NCI-H2081 treated with DMSO at 0.1 percent for 48 hours (cell line): ENCODE data around the gene ITPR3.

Experiments used
- DNase-seq: peaks from one replicate; lab custom pipeline; 2025; lab: John Stamatoyannopoulos, UW

ITPR3 gene

DNA sequence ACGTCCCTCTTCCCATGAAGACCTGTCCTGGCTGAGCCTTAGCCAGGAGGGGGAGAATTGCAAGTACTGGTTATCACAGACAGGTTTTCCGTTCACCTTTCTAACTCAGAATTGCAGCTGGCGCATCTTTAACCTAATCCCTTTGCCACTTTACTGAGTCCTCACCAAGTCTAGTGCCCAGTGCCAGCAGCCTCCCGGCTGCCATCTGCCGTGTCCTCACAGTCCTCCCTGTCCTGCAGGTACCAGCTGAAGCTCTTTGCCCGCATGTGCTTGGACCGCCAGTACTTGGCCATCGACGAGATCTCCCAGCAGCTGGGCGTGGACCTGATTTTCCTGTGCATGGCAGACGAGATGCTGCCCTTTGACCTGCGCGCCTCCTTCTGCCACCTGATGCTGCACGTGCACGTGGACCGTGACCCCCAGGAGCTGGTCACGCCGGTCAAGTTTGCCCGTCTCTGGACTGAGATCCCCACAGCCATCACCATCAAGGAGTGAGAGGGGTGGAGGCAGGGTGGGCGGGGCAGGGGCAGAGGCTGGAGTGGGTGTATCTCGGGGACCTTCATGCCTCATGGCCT, 49.1 kb downstream of the ITPR3 start:
- DNase-seq, result no peak

DNA sequence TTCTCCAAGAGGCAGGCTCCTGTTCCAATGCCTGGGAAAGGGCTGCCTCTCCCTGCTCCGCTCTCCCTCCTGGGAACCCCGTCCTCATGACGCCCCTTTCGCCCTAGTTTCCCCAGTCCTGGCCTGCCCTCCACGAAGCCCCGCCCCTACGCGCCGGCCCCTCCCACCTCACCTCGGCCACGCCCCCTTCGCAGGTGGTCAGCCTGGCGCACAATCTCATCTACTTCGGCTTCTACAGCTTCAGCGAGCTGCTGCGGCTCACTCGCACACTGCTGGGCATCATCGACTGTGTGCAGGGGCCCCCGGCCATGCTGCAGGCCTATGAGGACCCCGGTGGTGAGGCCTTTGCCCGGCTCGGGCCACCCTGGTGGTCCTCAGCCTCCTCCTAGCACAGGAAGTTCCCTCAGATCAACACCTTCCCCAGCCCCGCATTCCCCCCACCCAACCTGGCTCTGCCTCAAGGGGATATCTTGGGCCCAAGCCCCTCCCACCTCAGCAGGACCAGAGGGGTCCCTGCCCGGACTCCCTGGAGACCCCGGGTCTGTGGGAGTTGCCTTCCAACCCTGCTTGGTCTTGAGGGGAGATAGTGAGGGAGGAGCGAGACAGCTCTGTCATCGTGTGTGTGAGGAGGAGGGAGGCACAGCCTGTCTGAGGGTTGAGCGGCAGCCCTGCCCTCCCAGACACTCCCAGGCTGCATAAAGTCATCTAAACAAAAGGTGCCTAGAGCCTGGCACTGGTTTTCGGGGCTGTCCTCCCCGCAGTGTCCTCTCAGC, 50.0 kb downstream of the ITPR3 start:
- no peak for DNase-seq

DNA sequence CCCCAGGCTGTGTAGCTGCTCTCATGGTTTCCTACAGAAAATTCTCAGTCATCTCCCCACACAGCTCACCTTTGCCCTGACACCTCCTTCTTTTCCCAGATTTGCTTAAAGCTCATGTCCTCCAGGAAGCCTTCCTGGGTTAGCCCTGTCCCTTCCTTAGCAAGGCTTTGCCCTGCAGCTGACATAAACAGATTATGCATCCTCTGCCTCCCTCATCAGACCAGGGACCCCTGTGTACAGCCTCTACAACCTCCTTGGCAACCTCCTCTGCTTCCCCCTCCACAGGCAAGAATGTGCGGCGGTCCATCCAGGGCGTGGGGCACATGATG, 50.6 kb downstream of the ITPR3 start:
- no peak for DNase-seq

DNA sequence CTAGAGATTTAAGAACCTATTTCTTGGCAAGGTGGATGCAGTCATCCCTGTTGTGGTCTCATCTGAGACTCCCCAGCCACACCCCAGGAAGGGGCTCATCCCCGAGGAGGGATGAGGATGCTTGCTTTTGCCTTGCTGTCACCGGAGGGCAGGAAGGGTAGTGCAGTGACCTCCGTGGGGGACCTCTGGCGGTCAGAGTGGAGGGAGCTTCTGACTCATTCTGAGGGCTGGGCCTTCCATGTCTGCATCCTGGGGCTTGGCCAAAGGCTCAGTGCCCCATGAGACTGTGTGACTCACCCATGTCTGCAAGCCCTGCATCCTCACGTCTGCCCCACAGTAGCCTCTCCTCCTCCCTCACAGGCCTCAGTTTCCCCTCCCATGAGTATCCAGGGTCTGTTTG, 51.7 kb downstream of the ITPR3 start:
- DNase-seq, result no peak

DNA sequence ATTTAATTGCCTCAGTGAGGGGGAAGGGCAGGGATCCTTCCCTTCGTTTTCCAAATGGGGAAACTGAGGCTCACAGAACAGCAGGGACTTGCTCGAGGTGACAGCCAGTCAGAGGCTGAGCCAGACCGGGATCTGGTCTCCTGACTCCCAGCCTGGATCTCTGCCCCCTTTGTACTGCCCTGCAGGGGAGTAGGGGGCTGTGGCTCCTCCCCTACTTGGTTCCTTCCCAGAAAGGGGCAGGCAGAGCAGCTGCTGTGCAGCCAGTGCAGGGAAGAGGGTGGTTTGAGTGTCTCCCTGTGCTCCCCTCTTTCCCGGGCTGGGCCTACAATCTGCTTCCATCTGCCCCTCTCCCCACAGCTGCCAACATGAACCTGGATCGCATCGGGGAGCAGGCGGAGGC, 52.7 kb downstream of the ITPR3 start:
- DNase-seq, result no peak

DNA sequence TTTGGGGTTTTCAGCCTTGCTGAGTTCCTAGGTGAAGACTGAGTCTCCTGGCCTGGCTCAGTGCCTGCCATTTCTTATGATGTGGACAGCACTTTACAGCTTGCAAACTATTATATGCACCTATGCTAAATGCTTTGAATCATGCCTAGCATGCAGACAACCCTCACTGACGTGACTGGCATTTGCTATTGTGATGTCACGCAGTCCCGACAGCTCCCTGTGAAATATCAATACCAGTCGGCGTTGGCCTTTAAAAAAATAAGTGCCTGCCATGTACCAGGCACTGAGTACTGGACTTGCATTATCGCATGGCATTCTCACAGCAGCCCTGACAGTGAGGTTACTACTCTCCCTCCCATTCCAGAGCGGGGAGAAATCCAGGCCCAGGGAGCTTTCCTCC, 54.8 kb downstream of the ITPR3 start:
- no peak for DNase-seq

DNA sequence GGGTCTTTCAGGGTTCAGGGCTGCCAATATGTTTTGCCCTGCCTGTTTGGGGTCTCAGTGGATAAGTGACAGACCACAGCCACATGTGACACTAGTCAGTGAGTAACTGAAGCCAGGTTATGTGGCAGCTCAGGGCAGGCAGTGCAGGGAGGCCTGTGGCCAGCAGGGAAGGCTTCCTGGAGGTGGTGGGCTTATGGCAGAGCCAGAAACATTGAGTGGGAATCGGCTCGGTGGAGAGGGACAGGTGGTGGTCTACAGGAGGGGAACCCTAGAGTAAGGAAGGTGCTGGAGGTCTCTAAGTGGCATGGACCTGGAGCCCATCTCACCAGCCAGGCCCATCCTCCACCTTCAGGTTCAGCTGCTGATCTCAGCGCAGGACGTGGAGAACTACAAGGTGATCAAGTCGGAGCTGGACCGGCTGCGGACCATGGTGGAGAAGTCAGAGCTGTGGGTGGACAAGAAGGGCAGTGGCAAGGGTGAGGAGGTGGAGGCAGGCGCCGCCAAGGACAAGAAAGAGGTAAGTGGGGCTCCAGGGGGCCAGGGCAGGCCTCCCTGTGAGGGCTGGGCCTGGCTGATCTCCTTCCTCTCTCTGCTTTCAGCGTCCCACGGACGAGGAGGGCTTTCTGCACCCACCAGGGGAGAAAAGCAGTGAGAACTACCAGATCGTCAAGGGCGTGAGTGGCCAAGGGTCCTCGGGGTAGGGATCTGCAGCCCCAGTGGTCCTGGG, 55.5 kb downstream of the ITPR3 start:
- no peak for DNase-seq

DNA sequence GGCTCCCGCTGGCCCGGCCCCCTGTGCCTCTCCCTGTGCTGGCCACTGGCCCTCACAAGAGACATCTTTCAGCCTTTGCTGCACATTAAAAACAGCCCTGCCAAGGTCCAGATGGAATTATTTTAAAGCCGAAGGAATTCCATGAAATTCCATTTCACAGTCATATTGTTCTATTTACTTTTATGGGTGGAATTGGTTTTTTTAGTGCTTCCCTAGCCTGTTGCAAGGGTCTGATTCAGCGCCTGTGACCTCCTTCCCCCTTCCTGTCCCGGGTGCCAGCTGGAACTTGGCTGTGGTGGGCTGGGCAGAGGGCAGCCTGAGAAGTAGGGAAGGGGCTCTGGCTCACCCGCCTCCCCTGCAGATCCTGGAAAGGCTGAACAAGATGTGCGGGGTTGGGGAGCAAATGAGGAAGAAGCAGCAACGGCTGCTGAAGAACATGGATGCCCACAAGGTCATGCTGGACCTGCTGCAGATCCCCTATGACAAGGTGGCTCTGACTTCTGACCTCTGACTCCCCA, 56.1 kb downstream of the ITPR3 start:
- no peak for DNase-seq

DNA sequence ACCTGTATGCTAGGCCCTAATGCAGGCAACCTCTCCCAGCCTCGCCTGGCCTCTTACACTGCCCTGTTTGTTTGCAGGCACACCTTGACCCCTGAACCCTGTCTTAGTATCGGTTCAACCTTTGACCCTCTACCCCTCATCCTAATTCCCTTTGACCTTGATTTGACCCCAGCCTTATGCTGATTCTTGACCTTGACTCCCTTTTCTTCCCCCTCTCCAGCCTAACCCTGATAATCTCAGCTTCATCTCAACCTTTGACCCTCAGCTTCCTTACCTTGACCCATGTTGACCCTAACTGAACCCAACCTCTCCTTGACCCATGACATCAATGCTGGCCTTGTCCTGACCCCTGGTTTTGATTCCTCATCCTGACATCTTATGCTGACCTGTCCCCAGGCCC, 56.6 kb downstream of the ITPR3 start:
- DNase-seq, result no peak

DNA sequence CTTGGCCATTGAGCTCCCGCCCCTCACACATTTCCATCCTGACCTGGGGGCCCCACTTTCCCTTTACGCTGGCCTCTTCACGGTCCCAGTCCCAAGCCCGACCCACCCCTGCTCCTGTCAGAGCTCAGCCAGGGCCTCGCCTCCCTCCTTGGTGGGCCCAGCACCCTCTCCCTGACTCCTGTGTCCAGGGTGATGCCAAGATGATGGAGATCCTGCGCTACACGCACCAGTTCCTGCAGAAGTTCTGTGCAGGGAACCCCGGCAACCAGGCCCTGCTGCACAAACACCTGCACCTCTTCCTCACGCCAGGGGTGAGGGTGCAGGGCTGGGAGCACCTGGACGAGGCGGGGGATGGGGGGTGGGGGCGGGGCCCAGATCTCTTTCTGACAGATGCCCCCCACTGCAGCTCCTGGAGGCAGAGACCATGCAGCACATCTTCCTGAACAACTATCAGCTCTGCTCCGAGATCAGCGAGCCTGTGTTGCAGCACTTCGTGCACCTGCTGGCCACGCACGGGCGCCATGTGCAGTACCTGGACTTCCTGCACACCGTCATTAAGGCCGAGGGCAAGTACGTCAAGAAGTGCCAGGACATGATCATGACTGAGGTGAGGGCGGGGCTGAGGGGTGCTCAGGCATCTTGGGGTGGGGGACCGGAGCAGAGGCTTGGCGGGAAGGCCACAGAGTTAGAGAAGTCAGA, 57.3 kb downstream of the ITPR3 start:
- DNase-seq, result no peak

DNA sequence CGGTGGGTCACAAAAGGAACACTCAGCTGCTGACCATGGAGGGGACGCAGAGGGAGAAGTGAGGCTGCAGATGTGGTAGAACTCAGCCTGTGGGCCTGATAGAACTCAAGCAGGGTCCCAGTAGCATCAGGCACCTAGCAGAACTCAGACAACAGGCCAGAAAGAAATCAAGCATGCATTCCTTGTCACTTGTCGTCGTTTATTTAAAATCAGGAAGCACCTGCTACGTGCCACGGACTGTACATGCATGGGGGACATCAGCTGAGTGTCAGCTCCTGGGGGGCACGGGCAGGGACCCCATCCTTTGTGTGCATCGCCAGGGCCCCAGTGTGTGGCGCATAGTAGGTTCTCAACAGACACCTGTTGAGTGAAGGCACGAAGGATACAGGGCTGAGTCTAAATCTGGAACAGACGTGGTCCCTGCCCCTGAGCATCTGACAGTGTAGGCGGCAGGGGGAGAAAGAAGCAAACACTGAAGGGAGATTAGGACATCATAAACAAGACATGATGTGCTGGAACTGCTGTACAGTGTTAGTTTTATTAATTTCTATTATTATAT, 57.9 kb downstream of the ITPR3 start:
- no peak for DNase-seq

DNA sequence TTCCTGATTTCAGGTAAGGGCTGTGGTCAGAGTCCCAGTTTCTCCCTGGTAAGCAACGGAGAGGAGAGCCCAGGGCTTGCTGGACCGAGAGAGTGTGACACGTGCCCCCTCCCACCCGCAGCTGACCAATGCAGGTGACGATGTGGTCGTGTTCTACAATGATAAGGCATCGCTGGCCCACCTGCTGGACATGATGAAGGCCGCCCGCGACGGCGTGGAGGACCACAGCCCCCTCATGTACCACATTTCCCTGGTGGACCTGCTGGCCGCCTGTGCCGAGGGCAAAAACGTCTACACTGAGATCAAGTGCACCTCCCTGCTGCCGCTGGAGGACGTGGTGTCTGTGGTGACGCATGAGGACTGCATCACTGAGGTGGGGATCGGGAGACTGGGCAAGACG, 58.6 kb downstream of the ITPR3 start:
- no peak for DNase-seq

DNA sequence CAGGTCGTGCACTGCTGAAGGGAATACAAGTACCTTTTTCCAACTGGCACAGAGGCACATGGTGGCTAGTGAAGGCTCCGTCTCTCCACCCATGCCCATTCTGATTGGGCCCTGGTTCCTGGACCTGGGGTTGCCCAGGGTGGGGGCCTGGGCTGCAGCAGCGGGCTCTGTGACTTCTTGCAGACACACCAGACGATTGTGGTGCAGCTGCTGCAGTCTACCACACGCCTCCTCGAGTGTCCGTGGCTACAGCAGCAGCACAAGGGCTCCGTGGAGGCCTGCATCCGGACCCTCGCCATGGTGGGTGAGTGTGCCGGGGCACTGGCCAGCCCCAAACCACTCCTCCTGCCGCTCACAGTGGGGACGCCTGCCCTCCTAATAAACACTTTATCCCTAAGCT, 61.2 kb downstream of the ITPR3 start:
- DNase-seq, result no peak

DNA sequence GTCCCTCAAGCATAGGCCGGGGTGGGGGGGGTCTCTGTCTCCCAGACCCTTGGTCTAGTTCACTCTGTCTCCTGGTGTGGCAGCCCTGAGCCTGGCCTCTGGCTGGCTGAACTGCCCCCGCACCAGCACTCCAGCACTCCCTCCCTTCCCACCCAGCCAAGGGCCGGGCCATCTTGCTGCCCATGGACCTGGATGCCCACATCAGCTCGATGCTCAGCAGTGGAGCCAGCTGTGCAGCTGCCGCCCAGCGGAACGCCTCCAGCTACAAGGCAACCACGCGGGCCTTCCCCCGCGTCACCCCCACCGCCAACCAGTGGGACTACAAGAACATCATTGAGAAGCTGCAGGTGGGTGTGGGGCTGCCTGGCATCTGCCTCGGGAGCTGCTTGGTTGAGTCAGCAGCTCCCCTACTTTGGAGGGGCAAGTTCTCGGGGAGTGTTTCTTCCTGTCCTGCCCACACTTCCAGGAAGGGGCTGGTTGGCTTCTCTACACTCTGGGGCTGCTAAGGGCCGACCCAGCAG, 62.0 kb downstream of the ITPR3 start:
- no peak for DNase-seq

DNA sequence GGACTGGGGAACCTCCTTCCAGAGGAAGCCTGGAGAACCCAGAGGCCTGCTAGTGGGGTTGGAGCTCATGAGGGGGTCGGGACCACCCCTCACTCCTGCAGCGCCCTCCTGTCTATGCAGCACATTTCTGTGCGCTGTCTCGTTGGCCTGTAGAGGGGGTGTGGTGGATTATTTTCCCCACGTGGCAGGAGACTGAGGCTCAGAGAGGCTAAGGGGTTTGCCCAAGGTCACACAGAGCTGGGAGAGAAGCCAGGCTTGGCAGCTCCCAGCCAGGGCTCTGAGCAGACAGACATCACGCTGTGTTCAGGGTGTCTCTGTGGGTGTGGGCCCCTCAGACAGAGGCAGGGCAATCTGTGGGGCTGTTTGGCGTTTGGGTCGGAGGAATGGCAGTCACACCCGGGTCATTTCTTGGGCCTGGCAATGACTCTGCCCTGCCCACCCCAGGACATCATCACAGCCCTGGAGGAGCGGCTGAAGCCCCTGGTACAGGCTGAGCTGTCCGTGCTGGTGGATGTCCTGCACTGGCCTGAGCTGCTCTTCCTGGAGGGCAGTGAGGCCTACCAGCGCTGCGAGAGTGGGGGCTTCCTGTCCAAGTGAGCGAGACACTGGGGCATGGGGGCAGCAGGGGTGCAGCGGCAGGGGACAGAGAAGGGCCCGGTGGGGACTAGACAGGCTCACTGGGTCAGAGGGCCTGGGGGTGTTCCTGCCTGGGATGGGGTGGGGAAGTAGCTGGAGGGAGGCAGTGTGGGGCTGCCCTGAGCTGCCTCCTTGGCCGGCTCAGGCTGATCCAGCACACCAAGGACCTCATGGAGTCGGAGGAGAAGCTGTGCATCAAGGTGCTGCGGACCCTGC, 62.7 kb downstream of the ITPR3 start:
- no peak for DNase-seq

DNA sequence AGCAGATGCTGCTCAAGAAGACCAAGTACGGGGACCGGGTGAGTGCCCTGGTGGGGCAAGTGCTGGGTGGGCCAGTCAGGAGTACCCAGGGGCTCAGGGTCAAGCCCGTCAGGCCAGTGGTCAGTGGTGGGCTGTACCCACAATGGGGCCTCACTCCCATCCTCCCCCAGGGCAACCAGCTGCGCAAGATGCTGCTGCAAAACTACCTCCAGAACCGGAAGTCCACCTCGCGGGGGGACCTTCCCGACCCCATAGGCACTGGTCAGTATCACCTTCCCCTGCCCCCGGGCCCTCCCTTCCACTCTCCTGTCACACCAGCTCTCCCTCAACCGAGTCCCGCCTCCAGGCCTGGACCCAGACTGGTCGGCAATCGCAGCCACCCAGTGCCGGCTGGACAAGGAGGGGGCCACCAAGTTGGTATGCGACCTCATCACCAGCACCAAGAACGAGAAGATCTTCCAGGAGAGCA, 63.3 kb downstream of the ITPR3 start:
- DNase-seq, result no peak

DNA sequence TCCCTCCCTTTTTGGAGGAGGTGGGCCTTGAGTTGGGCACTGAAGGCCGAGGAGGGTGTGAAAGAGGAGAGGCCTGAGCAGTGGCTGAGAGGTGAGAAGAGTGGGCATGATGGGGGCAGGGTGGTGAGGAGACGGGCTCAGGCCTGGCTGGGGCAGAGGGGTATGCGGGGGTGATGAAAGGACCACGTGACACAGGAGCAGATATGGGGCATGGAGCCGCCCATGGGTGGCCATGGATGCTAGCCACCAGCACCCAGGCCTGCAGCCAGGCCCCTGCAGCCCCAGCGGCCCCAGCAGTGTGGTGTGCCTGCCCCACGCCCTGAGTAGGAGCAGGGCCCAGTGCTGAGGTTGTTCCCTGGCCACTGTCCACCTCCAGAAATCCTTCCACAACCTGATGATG, 63.9 kb downstream of the ITPR3 start:
- DNase-seq, result no peak

DNA sequence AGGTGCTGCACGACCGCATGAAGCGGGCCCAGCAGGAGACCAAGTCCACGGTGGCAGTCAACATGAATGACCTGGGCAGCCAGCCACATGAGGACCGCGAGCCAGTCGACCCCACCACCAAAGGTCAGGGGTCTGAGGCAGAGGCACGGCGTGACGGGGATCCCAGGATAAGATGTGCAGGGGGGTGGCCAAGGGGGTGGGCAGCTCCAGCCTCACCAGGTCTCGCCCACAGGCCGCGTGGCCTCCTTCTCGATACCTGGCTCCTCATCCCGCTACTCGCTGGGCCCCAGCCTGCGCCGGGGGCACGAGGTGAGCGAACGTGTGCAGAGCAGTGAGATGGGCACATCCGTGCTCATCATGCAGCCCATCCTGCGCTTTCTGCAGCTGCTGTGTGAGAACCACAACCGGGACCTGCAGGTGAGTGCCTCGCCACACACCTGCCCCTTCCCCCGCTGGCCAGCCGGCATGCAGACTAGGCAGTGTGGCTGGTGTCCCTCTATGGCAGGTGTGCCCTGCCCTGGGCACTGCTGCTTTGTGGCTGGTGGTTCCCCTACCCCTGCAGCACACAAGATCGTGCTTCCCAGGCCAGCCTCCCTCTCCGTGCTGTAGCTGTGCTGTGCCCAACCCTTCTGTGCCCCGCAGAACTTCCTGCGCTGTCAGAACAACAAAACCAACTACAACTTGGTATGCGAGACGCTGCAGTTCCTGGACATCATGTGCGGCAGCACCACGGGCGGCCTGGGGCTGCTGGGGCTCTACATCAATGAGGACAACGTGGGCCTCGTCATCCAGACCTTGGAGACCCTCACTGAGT, 64.5 kb downstream of the ITPR3 start:
- no peak for DNase-seq

DNA sequence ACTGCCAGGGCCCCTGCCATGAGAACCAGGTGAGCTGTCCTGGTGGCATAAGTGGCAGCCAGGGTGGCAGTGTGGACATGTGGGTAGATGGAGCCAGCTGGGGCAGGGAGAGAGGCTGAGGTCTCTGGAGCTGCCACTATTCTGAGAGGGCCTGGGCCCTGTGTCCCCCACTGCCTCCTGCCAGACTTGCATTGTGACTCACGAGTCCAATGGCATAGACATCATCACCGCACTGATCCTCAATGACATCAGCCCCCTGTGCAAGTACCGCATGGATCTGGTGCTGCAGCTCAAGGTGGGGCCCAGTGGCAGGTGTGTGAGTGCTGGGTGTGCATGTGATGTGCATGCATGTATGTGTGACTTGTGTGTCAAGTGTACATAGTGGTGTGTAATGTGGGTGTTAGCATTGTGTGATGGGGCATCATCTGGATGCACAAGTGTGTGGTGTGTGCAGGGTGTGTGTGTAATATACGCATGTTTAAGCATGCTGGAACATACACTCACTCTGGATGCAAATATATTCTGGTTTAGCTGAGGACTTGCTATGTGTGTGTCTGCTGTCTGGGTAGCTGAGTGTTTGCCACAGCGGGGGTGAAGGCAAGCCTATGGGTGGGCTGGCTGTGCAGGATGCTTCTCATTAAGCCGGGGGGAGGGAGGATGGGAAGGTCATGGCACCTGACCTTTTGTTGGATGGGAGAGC, 65.3 kb downstream of the ITPR3 start:
- DNase-seq, result no peak
